Liver (tissue), 9 donors: ENCODE measurements around the gene APH1A. TPM values are rescaled to one million over a fixed set of nuclear protein-coding genes. Genes with fewer than 3 reads are reported as not detected.

Experiments
- DNase-seq: peaks from one replicate; pipeline ENCODE4 v3.0.0-alpha.2; 2017; ENCODE audit warnings: low spot score
- H3K27ac ChIP-seq, 2 donors: one replicate each; pipeline ENCODE4 v1.7.0; 2013; ENCODE audit warnings: inconsistent platforms in 2 of 2, low read length in 2 of 2, control low read depth in 1 of 2, low read depth in 1 of 2, mild to moderate bottlenecking in 1 of 2
- H3K27me3 ChIP-seq, 4 donors: one replicate each; pipeline versions ENCODE4 v1.6.1 to v1.7.0; 2013; ENCODE audit warnings: low read length in 3 of 4, inconsistent platforms in 1 of 4, mild to moderate bottlenecking in 1 of 4, moderate library complexity in 1 of 4; ENCODE audit not compliant: control insufficient read depth in 4 of 4, insufficient read depth in 4 of 4
- H3K36me3 ChIP-seq, 4 donors: one replicate each; pipeline versions ENCODE4 v1.6.1 to v1.7.0; 2013; ENCODE audit warnings: low read length in 3 of 4, mild to moderate bottlenecking in 3 of 4, low read depth in 1 of 4, moderate library complexity in 1 of 4; ENCODE audit not compliant: control insufficient read depth in 4 of 4, insufficient read depth in 3 of 4
- H3K4me1 ChIP-seq, 4 donors: one replicate each; pipeline versions ENCODE4 v1.6.1 to v1.7.0; 2013; ENCODE audit warnings: low read length in 3 of 4, mild to moderate bottlenecking in 3 of 4, moderate library complexity in 1 of 4; ENCODE audit not compliant: control insufficient read depth in 4 of 4, insufficient read depth in 4 of 4
- H3K4me3 ChIP-seq, 3 donors: one replicate each; pipeline versions ENCODE4 v1.6.1 to v1.7.0; 2013; ENCODE audit warnings: low read length in 3 of 3, control low read depth in 1 of 3, low read depth in 1 of 3, mild to moderate bottlenecking in 1 of 3
- H3K9ac ChIP-seq, 2 donors: one replicate each; pipeline ENCODE4 v1.7.0; 2013; ENCODE audit warnings: low read length in 2 of 2, mild to moderate bottlenecking in 2 of 2, moderate library complexity in 2 of 2, control low read depth in 1 of 2, low read depth in 1 of 2
- H3K9me3 ChIP-seq, 4 donors: one replicate each; pipeline versions ENCODE4 v1.6.1 to v1.7.0; 2013; ENCODE audit warnings: low read length in 3 of 4; ENCODE audit not compliant: control insufficient read depth in 4 of 4
- EGR1 ChIP-seq, 2 donors: IDR thresholded peaks; 2 replicates each; pipeline ENCODE4 v1.6.1; 2016 to 2018; ENCODE audit warnings: antibody characterized with exemption in 2 of 2, low read depth in 2 of 2
- FOXA2 ChIP-seq: IDR thresholded peaks from 2 replicates; pipeline ENCODE4 v1.6.1; 2016; ENCODE audit warnings: antibody characterized with exemption
- GABPA ChIP-seq, 2 donors: IDR thresholded peaks in 1 of 2; conservative IDR thresholded peaks in 1 of 2; 2 replicates each; pipeline ENCODE4 v1.6.1; 2016; ENCODE audit warnings: antibody characterized with exemption in 2 of 2, mild to moderate bottlenecking in 1 of 2, moderate library complexity in 1 of 2
- HNF4A ChIP-seq, 2 donors: conservative IDR thresholded peaks; 2 replicates each; pipeline ENCODE4 v1.6.1; 2016; ENCODE audit warnings: antibody characterized with exemption in 2 of 2, mild to moderate bottlenecking in 2 of 2
- HNF4G ChIP-seq: IDR thresholded peaks from 2 replicates; pipeline ENCODE4 v1.6.1; 2016; ENCODE audit warnings: antibody characterized with exemption
- NR2F2 ChIP-seq: IDR thresholded peaks from 2 replicates; pipeline ENCODE4 v1.6.1; 2016; ENCODE audit warnings: antibody characterized with exemption
- RXRA ChIP-seq, 2 donors: IDR thresholded peaks; 2 replicates each; pipeline ENCODE4 v1.6.1; 2017 to 2018; ENCODE audit warnings: antibody characterized with exemption in 2 of 2, mild to moderate bottlenecking in 1 of 2
- SP1 ChIP-seq: IDR thresholded peaks from 2 replicates; pipeline ENCODE4 v1.6.1; 2018; ENCODE audit warnings: antibody characterized with exemption, mild to moderate bottlenecking
- ZBTB33 ChIP-seq: IDR thresholded peaks from 2 replicates; pipeline ENCODE4 v1.6.1; 2016; ENCODE audit warnings: antibody characterized with exemption
- WGBS: extraction: QIAGEN DNeasy Blood & Tissue Kit; methylation state at CpG from one replicate; pipeline ENCODE4 v1.1.7; 2013; 5-methylcytosine and 5-hydroxymethylcytosine counted together
- polyA plus RNA-seq, 2 donors: library from polyadenylated mRNA; stranded (reverse) in 1 of 2; unstranded in 1 of 2; fragments of 200-250 nt in 1 of 2; fragments of >200 nt in 1 of 2; fragmentation: Nextera tagmentation in 1 of 2; extraction: Ambion mirVana in 1 of 2; gene quantifications; one replicate each; pipeline versions ENCODE4 v1.2.1 to v1.2.3, GENCODE V29; 2013 to 2015
- total RNA-seq, 2 donors: library from RNA; depleted of rRNA; stranded (reverse); fragments of >200 nt; gene quantifications; one replicate each; pipeline ENCODE4 v1.2.3, GENCODE V29; 2014
- TF ChIP-seq, protein P1 (sequence below): IDR thresholded peaks from 2 replicates; pipeline ENCODE4 v1.6.1; 2016; ENCODE audit warnings: antibody characterized with exemption
- TF ChIP-seq, protein P2 (sequence below): fragments of 150-350 bp; IDR thresholded peaks from 2 replicates; pipeline ENCODE4 v1.5.1; 2017; ENCODE audit warnings: improper control_type of control experiment, low read depth, low read length; ENCODE audit not compliant: missing input control
- TF ChIP-seq, protein P3 (sequence below): IDR thresholded peaks from 2 replicates; pipeline ENCODE4 v1.6.1; 2016; ENCODE audit warnings: antibody characterized with exemption
- TF ChIP-seq, protein P4 (sequence below): IDR thresholded peaks from 2 replicates; pipeline ENCODE4 v1.6.1; 2016; ENCODE audit warnings: antibody characterized with exemption, mild to moderate bottlenecking
- donor health status: healthy.
- donor health status: healthy.
- donor health status: healthy.
- donor health status: healthy.
- donor health status: healthy.

The APH1A gene
- total and polyA plus RNA-seq, 4 donors = 25.1 to 93.6 (median 57.1) TPM

DNA sequence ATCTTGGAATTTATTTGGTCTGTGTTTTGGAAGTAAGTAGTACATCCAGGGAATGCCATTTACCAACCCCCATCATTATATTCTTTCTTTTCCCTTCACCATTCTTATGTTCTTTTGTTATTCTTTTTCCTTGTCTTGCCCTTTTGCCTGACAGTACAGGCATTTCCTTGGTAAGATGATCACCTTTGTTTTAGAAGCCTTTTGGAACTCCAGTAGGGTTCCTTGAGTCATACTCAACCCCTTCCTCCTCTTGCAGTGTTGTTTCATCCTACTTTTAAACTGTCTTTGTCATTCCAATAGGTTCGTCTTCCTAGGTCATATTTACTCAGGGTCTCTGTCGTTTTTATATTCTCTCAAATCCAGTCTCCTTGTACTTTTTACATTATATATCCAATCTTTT is 34.1 kb upstream of the APH1A start:
- Histone ChIP-seq H3K9ac (no peak overlapping the region), H3K4me3 (no peak overlapping the region), H3K36me3 (peaks cover 5 to 22% (median 16%) of the 10 kb centered on the region in 4 donors), H3K4me1 (no peaks in the 10 kb centered on the region), H3K27ac (no peak overlapping the region), H3K9me3 (no peaks in the 10 kb centered on the region), H3K27me3 (no peaks in the 10 kb centered on the region)
- DNase-seq = no peak
- TF ChIP-seq, protein P1, sequence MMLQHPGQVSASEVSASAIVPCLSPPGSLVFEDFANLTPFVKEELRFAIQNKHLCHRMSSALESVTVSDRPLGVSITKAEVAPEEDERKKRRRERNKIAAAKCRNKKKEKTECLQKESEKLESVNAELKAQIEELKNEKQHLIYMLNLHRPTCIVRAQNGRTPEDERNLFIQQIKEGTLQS = no peak
- TF ChIP-seq FOXA2 (no peak), EGR1 (IDR thresholded peaks at IDR 0.05; ENCODE audit: low read depth in 2 of 2) (no peak), SP1 (no peak), GABPA (IDR thresholded peaks at IDR 0.05 in 1 of 2, conservative IDR thresholded peaks at IDR 0.05 in 1 of 2) (no peak), HNF4A (conservative IDR thresholded peaks at IDR 0.05) (no peak), ZBTB33 (no peak), RXRA (IDR thresholded peaks at IDR 0.05) (no peak), HNF4G (no peak), NR2F2 (no peak)
- TF ChIP-seq, protein P2, sequence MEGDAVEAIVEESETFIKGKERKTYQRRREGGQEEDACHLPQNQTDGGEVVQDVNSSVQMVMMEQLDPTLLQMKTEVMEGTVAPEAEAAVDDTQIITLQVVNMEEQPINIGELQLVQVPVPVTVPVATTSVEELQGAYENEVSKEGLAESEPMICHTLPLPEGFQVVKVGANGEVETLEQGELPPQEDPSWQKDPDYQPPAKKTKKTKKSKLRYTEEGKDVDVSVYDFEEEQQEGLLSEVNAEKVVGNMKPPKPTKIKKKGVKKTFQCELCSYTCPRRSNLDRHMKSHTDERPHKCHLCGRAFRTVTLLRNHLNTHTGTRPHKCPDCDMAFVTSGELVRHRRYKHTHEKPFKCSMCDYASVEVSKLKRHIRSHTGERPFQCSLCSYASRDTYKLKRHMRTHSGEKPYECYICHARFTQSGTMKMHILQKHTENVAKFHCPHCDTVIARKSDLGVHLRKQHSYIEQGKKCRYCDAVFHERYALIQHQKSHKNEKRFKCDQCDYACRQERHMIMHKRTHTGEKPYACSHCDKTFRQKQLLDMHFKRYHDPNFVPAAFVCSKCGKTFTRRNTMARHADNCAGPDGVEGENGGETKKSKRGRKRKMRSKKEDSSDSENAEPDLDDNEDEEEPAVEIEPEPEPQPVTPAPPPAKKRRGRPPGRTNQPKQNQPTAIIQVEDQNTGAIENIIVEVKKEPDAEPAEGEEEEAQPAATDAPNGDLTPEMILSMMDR = no peak
- TF ChIP-seq, protein P3, sequence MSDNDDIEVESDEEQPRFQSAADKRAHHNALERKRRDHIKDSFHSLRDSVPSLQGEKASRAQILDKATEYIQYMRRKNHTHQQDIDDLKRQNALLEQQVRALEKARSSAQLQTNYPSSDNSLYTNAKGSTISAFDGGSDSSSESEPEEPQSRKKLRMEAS = no peak
- TF ChIP-seq, protein P4, sequence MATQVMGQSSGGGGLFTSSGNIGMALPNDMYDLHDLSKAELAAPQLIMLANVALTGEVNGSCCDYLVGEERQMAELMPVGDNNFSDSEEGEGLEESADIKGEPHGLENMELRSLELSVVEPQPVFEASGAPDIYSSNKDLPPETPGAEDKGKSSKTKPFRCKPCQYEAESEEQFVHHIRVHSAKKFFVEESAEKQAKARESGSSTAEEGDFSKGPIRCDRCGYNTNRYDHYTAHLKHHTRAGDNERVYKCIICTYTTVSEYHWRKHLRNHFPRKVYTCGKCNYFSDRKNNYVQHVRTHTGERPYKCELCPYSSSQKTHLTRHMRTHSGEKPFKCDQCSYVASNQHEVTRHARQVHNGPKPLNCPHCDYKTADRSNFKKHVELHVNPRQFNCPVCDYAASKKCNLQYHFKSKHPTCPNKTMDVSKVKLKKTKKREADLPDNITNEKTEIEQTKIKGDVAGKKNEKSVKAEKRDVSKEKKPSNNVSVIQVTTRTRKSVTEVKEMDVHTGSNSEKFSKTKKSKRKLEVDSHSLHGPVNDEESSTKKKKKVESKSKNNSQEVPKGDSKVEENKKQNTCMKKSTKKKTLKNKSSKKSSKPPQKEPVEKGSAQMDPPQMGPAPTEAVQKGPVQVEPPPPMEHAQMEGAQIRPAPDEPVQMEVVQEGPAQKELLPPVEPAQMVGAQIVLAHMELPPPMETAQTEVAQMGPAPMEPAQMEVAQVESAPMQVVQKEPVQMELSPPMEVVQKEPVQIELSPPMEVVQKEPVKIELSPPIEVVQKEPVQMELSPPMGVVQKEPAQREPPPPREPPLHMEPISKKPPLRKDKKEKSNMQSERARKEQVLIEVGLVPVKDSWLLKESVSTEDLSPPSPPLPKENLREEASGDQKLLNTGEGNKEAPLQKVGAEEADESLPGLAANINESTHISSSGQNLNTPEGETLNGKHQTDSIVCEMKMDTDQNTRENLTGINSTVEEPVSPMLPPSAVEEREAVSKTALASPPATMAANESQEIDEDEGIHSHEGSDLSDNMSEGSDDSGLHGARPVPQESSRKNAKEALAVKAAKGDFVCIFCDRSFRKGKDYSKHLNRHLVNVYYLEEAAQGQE = no peak
- 82% methylated on average over 2 of the region's 2 CpGs for WGBS

GRCh38 chr1:150302338-150302737 is 33.5 kb upstream of the APH1A start:
- no peak overlapping the region for H3K9ac ChIP-seq
- H3K27ac ChIP-seq = no peak overlapping the region
- H3K9me3 ChIP-seq = no peaks in the 10 kb centered on the region
- peaks cover 3 to 22% (median 14%) of the 10 kb centered on the region in 4 donors for H3K36me3 ChIP-seq
- no peaks in the 10 kb centered on the region for H3K4me1 ChIP-seq
- TF ChIP-seq, protein P2 = no peak
- TF ChIP-seq SP1 (no peak), EGR1 (IDR thresholded peaks at IDR 0.05; ENCODE audit: low read depth in 2 of 2) (no peak)
- TF ChIP-seq, protein P1 = no peak
- no peak for DNase-seq
- H3K27me3 ChIP-seq = no peaks in the 10 kb centered on the region
- WGBS = 90% methylated on average over 6 of the region's 6 CpGs
- H3K4me3 ChIP-seq = no peak overlapping the region
